ENCODE results near the gene ZDHHC1.

- no peak for TF ChIP-seq CTCF (IDR thresholded peaks at IDR 0.05)
- no peak for TF ChIP-seq POLR2A (IDR thresholded peaks at IDR 0.05)
Measured at GRCh38 chr16:67407788-67408452, 8.4 kb downstream of the ZDHHC1 start.

All from thyroid gland (tissue), 4 donors.